A673 (cell line): ENCODE results near the gene PUDP.

Experiments
- EZH2 ChIP-seq: fragments of 200-600 bp; sonication (generic); IDR thresholded peaks from 2 replicates; pipeline ENCODE4 v1.6.1; 2017; ENCODE audit warnings: borderline replicate concordance, low read depth, mild to moderate bottlenecking, mixed read lengths, antibody characterized with exemption, low read length; ENCODE audit not compliant: poor library complexity, severe bottlenecking
- TF ChIP-seq, protein P1 (sequence below): fragments of 300-800, 200-600 bp; sonication (generic); conservative IDR thresholded peaks from 2 replicates; pipeline ENCODE4 v1.5.1; 2017; ENCODE audit warnings: low read depth, mild to moderate bottlenecking, antibody characterized with exemption, low read length, moderate library complexity, mixed read lengths

GRCh38 chrX:7059214-7059838 lies 88.6 kb downstream of the PUDP start:
- TF ChIP-seq, protein P1, sequence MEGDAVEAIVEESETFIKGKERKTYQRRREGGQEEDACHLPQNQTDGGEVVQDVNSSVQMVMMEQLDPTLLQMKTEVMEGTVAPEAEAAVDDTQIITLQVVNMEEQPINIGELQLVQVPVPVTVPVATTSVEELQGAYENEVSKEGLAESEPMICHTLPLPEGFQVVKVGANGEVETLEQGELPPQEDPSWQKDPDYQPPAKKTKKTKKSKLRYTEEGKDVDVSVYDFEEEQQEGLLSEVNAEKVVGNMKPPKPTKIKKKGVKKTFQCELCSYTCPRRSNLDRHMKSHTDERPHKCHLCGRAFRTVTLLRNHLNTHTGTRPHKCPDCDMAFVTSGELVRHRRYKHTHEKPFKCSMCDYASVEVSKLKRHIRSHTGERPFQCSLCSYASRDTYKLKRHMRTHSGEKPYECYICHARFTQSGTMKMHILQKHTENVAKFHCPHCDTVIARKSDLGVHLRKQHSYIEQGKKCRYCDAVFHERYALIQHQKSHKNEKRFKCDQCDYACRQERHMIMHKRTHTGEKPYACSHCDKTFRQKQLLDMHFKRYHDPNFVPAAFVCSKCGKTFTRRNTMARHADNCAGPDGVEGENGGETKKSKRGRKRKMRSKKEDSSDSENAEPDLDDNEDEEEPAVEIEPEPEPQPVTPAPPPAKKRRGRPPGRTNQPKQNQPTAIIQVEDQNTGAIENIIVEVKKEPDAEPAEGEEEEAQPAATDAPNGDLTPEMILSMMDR = no peak
- no peak for TF ChIP-seq EZH2
